GF-D8 (cell line): ENCODE results near the gene RFPL2.
"Not testable (repeated sequence)": the region's sequence is repeated elsewhere in the genome, so short reads cannot be mapped to it uniquely, and the experiment has no call there.

Source experiments
- DNase-seq: peaks from one replicate; lab custom pipeline; 2025; lab: John Stamatoyannopoulos, UW

Gene RFPL2

DNA sequence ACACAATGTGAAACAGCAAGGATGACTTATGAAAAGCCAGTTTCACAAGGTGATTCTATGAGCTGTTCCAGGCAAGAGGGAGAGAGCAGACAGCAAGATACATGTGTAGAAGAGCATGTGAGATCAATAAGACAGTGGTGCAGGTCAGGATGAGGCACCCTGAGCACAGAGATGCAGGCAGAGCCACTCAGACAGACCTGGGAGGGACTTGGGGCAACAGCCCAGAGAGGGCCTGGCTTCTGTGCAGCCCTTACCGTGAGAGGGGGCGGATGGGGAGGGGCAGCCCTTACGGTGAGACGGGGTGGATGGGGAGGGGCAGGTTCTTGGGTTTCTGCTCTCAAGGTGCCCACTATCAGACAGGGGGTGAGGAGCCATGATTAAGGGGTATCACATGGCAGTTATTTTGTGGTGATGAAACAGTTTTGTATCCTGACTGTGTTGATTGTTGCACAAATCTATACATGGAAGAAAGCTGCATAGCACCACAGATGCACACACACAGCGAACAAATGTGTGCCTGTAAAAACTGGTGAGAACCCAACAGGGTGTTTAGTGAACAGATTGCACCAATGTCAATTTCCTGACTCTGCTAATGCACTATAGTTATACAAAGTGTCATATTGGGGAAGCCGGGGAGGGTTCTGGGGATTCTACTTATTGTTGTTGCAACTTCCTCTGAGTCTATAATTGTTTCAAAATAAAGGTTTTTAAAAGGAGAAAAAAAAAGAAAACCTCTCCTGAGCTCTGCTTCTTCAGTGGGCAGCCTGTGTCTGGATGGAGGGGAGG is 40.6 kb downstream of the RFPL2 start:
- peak; percentile 36 for DNase-seq

DNA sequence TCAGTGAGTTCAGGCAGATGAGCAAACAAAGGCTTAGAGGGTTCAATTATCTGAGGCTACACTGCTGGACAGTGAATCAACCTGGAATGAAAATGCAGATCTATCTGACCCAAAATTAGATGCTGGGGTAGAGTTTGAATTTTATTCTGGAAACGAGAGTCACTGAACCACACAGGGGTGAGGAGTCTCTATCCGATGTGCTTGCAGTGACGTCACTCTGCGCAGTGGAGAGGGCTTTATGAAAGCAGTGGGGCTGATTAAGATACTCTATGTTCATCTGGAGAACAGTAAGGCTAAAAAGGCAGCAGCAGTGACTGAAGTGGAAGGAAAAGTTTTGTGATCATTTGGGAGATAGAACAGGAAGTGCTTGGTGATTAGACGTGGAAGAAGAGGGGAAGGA is 44.5 kb downstream of the RFPL2 start:
- DNase-seq = not testable (repeated sequence)

DNA sequence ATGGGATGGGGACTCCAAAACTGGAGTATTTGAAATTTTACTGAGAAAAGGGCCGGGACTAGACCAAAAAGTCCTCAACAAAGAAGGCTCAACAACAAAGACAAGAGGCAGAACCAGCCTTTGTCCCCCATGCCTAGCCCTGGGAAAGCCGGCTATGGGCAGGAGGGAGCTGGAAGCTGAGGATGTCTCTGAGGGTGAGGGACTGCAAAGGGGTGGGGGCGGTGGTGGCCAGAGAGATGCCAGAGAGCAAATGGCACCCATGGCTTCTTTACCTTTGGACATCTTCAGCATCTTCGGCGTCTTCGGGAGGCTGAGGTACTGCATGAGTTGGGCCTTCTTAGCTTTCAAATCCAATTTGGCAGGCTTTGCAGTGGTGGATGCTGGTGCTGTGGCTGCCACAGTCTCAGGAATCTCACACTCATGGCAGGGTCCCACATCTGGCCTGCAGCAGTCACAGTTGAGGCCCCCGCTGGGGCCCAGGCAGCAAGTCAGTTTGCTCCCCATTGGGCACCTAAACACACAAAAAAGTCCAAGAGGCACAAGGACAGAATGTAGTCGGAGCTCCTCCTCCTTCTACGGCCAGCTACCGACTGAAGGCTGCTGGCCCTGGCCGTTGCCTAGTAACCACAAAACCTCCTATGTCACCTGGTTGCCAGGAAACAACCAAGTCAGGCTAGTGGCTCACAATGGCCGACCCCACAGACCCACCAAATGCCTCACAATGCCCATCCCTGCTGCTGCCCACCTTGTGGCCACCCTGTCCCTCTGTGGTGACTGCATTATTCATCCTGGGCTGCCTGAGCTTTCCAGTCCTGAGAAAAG is 46.0 kb downstream of the RFPL2 start, which contains the start of gene C22orf42:
Gene C22orf42 (minus strand): TSS at position 592 of the 822 bp plus-strand sequence. CDS start 88 bp downstream, at position 504.
- no peak for DNase-seq

DNA sequence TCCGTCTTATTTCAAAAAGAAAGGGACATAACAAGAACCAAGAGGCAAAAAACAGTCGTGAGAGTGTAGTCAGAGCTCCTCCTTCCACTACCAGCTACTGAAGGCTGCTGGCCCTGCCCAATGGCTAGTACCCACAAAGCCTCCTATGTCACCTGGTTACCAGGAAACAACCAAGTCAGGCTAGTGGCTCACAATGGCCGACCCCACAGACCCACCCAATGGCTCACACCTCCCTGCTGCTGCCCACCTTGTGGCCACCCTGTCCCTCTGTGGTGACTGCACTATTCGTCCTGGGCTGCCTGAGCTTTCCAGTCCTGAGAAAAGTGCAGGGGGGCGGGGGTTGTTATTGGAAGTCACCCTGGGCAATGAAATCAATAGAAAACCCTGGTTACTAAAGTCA is 47.2 kb downstream of the RFPL2 start:
- DNase-seq = not testable (repeated sequence)

DNA sequence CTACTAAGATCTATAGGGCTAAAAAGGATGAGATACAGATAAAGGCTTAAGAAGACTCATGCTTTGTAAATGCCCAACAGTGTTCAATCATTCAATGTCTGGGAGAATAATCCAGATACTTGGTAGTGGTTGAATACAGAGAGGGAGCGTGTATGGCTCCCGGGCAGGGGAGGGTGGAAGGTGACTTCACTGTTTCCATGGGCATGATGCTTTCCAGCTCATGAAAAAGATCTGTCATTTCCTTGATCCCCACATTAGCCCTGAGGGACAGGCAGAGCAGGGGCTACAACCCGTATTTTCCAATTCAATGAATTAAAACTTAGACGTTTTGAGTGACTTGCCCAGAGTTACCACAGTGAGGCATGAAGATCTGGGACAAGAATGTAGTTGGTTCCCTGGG is 50.1 kb downstream of the RFPL2 start:
- DNase-seq = not testable (repeated sequence)

DNA sequence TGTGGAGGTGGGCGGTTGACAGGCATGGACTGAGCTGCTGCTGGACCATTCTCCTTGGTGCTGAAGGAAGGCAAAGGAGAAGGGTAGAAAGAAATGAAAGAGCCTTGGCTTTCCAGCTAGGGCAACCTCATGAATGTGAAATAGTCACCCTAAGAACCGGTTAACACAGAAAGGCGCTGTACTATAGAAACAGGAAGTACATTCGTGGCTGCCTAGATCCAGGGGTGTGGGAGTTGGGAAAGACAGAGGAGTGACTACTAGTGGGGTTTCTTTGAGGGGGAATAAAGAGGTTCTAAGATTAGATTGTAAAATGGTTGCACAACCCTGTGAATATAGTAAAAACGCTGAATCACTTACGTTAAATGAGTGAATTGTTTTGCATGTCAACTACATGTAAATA is 53.2 kb downstream of the RFPL2 start:
- not testable (repeated sequence) for DNase-seq

DNA sequence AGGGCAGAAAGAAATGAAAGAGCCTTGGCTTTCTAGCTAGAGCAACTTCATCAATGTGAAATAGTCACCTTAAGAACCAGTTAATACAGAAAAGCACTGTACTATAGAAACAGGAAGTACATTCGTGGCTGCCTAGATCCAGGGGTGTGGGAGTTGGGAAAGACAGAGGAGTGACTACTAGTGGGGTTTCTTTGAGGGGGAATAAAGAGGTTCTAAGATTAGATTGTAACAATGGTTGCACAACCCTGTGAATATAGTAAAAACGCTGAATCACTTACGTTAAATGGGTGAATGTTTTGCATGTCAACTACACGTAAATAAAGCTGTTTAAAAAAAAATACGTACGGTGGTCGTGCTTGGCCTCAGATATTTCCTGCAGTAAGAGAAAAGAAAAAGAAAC is 54.2 kb downstream of the RFPL2 start:
- DNase-seq = not testable (repeated sequence)

DNA sequence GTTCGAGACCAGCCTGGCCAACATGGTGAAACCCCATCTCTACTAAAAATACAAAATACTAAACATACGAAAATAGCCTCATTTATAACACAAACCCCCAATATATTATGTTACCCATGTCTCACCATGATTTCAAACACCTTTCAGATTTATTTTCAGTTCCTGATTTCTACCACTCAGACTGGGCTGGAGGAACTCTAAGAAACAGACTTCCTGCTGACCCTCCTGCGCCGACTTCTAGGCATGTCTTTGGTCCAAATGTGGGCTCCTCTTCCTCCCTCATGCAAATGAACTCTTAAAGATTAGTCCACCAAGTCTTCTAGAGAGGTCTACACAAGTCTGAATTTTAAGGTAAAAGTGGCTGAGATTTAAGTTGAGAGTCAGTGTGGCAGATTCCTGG is 56.5 kb downstream of the RFPL2 start:
- not testable (repeated sequence) for DNase-seq

DNA sequence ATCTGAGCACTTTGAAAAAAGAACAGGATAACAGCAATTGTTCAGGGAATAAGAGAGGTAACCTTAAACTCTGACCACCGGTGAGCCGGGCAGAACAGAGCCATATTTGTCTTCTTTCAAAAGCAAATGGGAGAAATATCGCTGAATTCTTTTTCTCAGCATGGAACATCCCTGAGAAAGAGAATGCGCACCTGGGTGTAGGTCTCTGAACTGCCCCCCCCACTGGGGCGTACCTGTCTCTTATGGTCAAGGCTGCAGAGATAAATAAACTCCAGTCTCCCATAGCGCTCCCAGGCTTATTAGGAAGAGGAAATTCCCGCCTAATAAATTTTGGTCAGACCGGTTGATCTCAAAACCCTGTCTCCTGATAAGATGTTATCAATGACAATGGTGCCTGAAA is 57.7 kb downstream of the RFPL2 start:
- DNase-seq = not testable (repeated sequence)

DNA sequence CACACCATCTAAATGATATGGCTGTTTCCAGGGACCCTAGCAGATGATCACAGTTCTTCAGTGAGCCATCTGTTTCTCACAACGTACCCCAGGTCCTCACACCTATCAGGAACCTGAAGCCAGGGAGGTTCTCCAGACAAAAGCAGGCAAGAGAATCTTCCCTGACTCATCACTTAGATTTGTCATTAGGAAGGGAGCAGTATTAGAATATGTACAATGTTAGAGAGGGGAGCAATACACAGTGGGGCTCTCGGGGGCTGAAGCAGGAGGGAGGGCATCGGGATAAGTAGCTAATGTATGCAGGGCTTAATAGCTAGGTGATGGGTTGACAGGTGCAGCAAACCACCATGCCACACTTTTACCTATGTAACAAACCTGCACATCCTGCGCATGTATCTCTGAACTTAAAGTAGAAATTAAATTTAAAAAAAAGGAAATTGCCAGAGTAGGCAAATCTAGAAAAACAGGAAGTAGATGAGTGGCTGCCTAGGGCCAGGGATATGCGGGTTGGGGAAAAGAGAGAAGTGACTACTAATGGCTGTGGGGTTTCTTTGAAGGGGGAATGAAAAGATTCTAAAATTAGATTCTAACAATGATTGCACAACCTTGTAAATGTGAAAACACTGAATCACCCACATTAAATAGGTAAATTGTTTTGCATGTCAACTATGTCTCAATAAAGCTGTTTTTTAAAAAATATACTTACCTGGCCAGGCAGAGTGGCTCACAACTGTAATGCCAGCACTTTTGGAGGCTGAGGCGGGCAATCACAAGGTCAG is 60.2 kb downstream of the RFPL2 start:
- DNase-seq = peak; percentile 62

DNA sequence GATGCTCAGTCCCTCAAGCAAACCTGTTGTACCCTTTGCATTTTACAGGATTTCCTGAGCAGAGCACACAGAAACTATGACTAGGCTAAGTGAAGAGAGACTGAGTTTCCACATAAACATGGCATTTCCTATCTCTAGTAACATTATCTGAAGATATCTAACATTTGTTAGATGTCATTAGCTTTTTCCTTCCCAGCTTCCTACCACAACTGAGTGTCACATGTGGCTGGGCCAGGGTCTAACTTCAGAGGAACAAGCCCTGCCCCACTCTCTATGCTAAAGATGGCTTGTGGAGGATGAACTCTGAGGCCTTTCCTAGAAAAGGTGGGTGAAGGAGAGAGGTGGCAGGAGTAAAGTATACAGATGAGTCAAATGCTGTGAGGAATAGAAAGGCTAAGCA is 62.3 kb downstream of the RFPL2 start:
- DNase-seq = no peak

DNA sequence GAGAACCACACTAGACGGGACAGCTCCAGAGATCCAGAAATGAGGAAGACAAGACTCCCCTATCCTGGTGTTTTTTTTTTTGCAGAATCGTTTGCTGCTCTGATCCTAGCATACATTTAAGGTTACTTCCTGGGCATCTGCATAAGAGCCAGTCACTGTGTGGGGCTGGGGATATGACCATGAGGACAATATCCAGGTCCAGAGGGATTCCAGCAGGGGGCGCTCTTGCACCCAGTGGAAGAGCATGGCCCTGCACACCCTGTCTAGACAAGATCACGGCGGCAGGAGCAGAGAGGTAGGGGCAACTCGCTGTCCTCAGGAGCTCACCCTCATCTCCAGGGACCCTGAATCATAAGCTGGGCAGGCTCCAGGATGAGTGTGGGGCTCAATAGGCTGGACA is 64.2 kb downstream of the RFPL2 start:
- not testable (repeated sequence) for DNase-seq
